Liver (tissue), 9 donors: Measurements from ENCODE around the gene CHDH. TPM values are rescaled to one million over a fixed set of nuclear protein-coding genes. Genes with fewer than 3 reads are reported as not detected.

Source experiments
- DNase-seq: peaks from one replicate; pipeline ENCODE4 v3.0.0-alpha.2; 2017; ENCODE audit warnings: low spot score
- H3K27ac ChIP-seq, 2 donors: one replicate each; pipeline ENCODE4 v1.7.0; 2013; ENCODE audit warnings: inconsistent platforms in 2 of 2, low read length in 2 of 2, control low read depth in 1 of 2, low read depth in 1 of 2, mild to moderate bottlenecking in 1 of 2
- H3K27me3 ChIP-seq, 4 donors: one replicate each; pipeline versions ENCODE4 v1.6.1 to v1.7.0; 2013; ENCODE audit warnings: low read length in 3 of 4, inconsistent platforms in 1 of 4, mild to moderate bottlenecking in 1 of 4, moderate library complexity in 1 of 4; ENCODE audit not compliant: control insufficient read depth in 4 of 4, insufficient read depth in 4 of 4
- H3K36me3 ChIP-seq, 4 donors: one replicate each; pipeline versions ENCODE4 v1.6.1 to v1.7.0; 2013; ENCODE audit warnings: low read length in 3 of 4, mild to moderate bottlenecking in 3 of 4, low read depth in 1 of 4, moderate library complexity in 1 of 4; ENCODE audit not compliant: control insufficient read depth in 4 of 4, insufficient read depth in 3 of 4
- H3K4me1 ChIP-seq, 4 donors: one replicate each; pipeline versions ENCODE4 v1.6.1 to v1.7.0; 2013; ENCODE audit warnings: low read length in 3 of 4, mild to moderate bottlenecking in 3 of 4, moderate library complexity in 1 of 4; ENCODE audit not compliant: control insufficient read depth in 4 of 4, insufficient read depth in 4 of 4
- H3K4me3 ChIP-seq, 3 donors: one replicate each; pipeline versions ENCODE4 v1.6.1 to v1.7.0; 2013; ENCODE audit warnings: low read length in 3 of 3, control low read depth in 1 of 3, low read depth in 1 of 3, mild to moderate bottlenecking in 1 of 3
- H3K9ac ChIP-seq, 2 donors: one replicate each; pipeline ENCODE4 v1.7.0; 2013; ENCODE audit warnings: low read length in 2 of 2, mild to moderate bottlenecking in 2 of 2, moderate library complexity in 2 of 2, control low read depth in 1 of 2, low read depth in 1 of 2
- H3K9me3 ChIP-seq, 4 donors: one replicate each; pipeline versions ENCODE4 v1.6.1 to v1.7.0; 2013; ENCODE audit warnings: low read length in 3 of 4; ENCODE audit not compliant: control insufficient read depth in 4 of 4
- FOXA1 ChIP-seq: IDR thresholded peaks from 2 replicates; pipeline ENCODE4 v1.6.1; 2016; ENCODE audit warnings: antibody characterized with exemption
- FOXA2 ChIP-seq: IDR thresholded peaks from 2 replicates; pipeline ENCODE4 v1.6.1; 2016; ENCODE audit warnings: antibody characterized with exemption
- GABPA ChIP-seq, 2 donors: IDR thresholded peaks in 1 of 2; conservative IDR thresholded peaks in 1 of 2; 2 replicates each; pipeline ENCODE4 v1.6.1; 2016; ENCODE audit warnings: antibody characterized with exemption in 2 of 2, mild to moderate bottlenecking in 1 of 2, moderate library complexity in 1 of 2
- HNF4A ChIP-seq, 2 donors: conservative IDR thresholded peaks; 2 replicates each; pipeline ENCODE4 v1.6.1; 2016; ENCODE audit warnings: antibody characterized with exemption in 2 of 2, mild to moderate bottlenecking in 2 of 2
- HNF4G ChIP-seq: IDR thresholded peaks from 2 replicates; pipeline ENCODE4 v1.6.1; 2016; ENCODE audit warnings: antibody characterized with exemption
- JUND ChIP-seq, 2 donors: IDR thresholded peaks; 2 replicates each; pipeline ENCODE4 v1.6.1; 2016; ENCODE audit warnings: antibody characterized with exemption in 2 of 2
- MAX ChIP-seq: IDR thresholded peaks from 2 replicates; pipeline ENCODE4 v1.6.1; 2016; ENCODE audit warnings: antibody characterized with exemption
- NR2F2 ChIP-seq: IDR thresholded peaks from 2 replicates; pipeline ENCODE4 v1.6.1; 2016; ENCODE audit warnings: antibody characterized with exemption
- RAD21 ChIP-seq, 2 donors: IDR thresholded peaks; 2 replicates each; pipeline ENCODE4 v1.6.1; 2016; ENCODE audit warnings: antibody characterized with exemption in 2 of 2, mild to moderate bottlenecking in 2 of 2
- SP1 ChIP-seq: IDR thresholded peaks from 2 replicates; pipeline ENCODE4 v1.6.1; 2018; ENCODE audit warnings: antibody characterized with exemption, mild to moderate bottlenecking
- TAF1 ChIP-seq: conservative IDR thresholded peaks from 2 replicates; pipeline ENCODE4 v1.6.1; 2016; ENCODE audit warnings: antibody characterized with exemption, mild to moderate bottlenecking
- YY1 ChIP-seq: IDR thresholded peaks from 2 replicates; pipeline ENCODE4 v1.6.1; 2016; ENCODE audit warnings: antibody characterized with exemption, mild to moderate bottlenecking
- ZBTB33 ChIP-seq: IDR thresholded peaks from 2 replicates; pipeline ENCODE4 v1.6.1; 2016; ENCODE audit warnings: antibody characterized with exemption
- WGBS: extraction: QIAGEN DNeasy Blood & Tissue Kit; methylation state at CpG from one replicate; pipeline ENCODE4 v1.1.7; 2013; 5-methylcytosine and 5-hydroxymethylcytosine counted together
- polyA plus RNA-seq, 2 donors: library from polyadenylated mRNA; stranded (reverse) in 1 of 2; unstranded in 1 of 2; fragments of 200-250 nt in 1 of 2; fragments of >200 nt in 1 of 2; fragmentation: Nextera tagmentation in 1 of 2; extraction: Ambion mirVana in 1 of 2; gene quantifications; one replicate each; pipeline versions ENCODE4 v1.2.1 to v1.2.3, GENCODE V29; 2013 to 2015
- total RNA-seq, 2 donors: library from RNA; depleted of rRNA; stranded (reverse); fragments of >200 nt; gene quantifications; one replicate each; pipeline ENCODE4 v1.2.3, GENCODE V29; 2014
- TF ChIP-seq, protein P1 (sequence below): IDR thresholded peaks from 2 replicates; pipeline ENCODE4 v1.6.1; 2016; ENCODE audit warnings: antibody characterized with exemption, mild to moderate bottlenecking
- TF ChIP-seq, protein P2 (sequence below): IDR thresholded peaks from 2 replicates; pipeline ENCODE4 v1.6.1; 2016; ENCODE audit warnings: antibody characterized with exemption
- donor health status: healthy.
- donor health status: healthy.
- donor health status: healthy.
- donor health status: healthy.
- donor health status: healthy.

Gene CHDH
- total and polyA plus RNA-seq, 4 donors = 9.1 to 34.0 (median 21.2) TPM

GRCh38 chr3:53820756-53821580 is 25.3 kb downstream of the CHDH start:
- Histone ChIP-seq H3K27ac (no peak overlapping the region), H3K27me3 (no peaks in the 10 kb centered on the region), H3K4me3 (no peak overlapping the region), H3K9me3 (no peaks in the 10 kb centered on the region), H3K4me1 (peaks cover 0 to 7% (median 0%) of the 10 kb centered on the region in 4 donors), H3K36me3 (peaks cover 15 to 65% (median 39%) of the 10 kb centered on the region in 4 donors), H3K9ac (no peak overlapping the region)
- no peak for TF ChIP-seq HNF4A (conservative IDR thresholded peaks at IDR 0.05)
- no peak for TF ChIP-seq NR2F2
- no peak for TF ChIP-seq HNF4G
- TF ChIP-seq FOXA2 = no peak
- no peak for TF ChIP-seq YY1
- no peak for TF ChIP-seq TAF1
- no peak for TF ChIP-seq FOXA1
- no peak for TF ChIP-seq ZBTB33
- no peak for TF ChIP-seq JUND (IDR thresholded peaks at IDR 0.05)
- TF ChIP-seq, protein P1, sequence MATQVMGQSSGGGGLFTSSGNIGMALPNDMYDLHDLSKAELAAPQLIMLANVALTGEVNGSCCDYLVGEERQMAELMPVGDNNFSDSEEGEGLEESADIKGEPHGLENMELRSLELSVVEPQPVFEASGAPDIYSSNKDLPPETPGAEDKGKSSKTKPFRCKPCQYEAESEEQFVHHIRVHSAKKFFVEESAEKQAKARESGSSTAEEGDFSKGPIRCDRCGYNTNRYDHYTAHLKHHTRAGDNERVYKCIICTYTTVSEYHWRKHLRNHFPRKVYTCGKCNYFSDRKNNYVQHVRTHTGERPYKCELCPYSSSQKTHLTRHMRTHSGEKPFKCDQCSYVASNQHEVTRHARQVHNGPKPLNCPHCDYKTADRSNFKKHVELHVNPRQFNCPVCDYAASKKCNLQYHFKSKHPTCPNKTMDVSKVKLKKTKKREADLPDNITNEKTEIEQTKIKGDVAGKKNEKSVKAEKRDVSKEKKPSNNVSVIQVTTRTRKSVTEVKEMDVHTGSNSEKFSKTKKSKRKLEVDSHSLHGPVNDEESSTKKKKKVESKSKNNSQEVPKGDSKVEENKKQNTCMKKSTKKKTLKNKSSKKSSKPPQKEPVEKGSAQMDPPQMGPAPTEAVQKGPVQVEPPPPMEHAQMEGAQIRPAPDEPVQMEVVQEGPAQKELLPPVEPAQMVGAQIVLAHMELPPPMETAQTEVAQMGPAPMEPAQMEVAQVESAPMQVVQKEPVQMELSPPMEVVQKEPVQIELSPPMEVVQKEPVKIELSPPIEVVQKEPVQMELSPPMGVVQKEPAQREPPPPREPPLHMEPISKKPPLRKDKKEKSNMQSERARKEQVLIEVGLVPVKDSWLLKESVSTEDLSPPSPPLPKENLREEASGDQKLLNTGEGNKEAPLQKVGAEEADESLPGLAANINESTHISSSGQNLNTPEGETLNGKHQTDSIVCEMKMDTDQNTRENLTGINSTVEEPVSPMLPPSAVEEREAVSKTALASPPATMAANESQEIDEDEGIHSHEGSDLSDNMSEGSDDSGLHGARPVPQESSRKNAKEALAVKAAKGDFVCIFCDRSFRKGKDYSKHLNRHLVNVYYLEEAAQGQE = no peak
- no peak for TF ChIP-seq GABPA (IDR thresholded peaks at IDR 0.05 in 1 of 2, conservative IDR thresholded peaks at IDR 0.05 in 1 of 2)
- TF ChIP-seq MAX = no peak
- no peak for TF ChIP-seq SP1
- TF ChIP-seq, protein P2, sequence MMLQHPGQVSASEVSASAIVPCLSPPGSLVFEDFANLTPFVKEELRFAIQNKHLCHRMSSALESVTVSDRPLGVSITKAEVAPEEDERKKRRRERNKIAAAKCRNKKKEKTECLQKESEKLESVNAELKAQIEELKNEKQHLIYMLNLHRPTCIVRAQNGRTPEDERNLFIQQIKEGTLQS = no peak
- no peak for DNase-seq
- WGBS = 82% methylated on average over 21 of the region's 21 CpGs

- WGBS = 97% methylated on average over 5 of the region's 5 CpGs
- H3K4me3 ChIP-seq = no peak overlapping the region
- no peak overlapping the region for H3K27ac ChIP-seq
- no peaks in the 10 kb centered on the region for H3K27me3 ChIP-seq
- DNase-seq = no peak
- H3K4me1 ChIP-seq = peaks cover 0 to 7% (median 0%) of the 10 kb centered on the region in 4 donors
- no peaks in the 10 kb centered on the region for H3K9me3 ChIP-seq
- peaks cover 15 to 71% (median 44%) of the 10 kb centered on the region in 4 donors for H3K36me3 ChIP-seq
- H3K9ac ChIP-seq = no peak overlapping the region
- no peak for TF ChIP-seq RAD21 (IDR thresholded peaks at IDR 0.05)
Observed at GRCh38 chr3:53820084-53820483, 26.1 kb downstream of the CHDH start.
